ENCODE data around the gene KBTBD12.
"Not testable (repeated sequence)": the region's sequence is repeated elsewhere in the genome, so short reads cannot be mapped to it uniquely, and the experiment has no call there.

The KBTBD12 gene

GRCh38 chr3:127902486-127902885 lies 12.5 kb upstream of the KBTBD12 start:
- in situ Hi-C loops (cut with MboI; ENCODE audit: low sequenced_read_pairs): no loop called here

- in situ Hi-C loops (cut with MboI; ENCODE audit: low sequenced_read_pairs): no loop called here
These were observed 11.2 kb upstream of the KBTBD12 start for GRCh38 chr3:127903611-127904375.

GRCh38 chr3:127905556-127905955 lies 9.5 kb upstream of the KBTBD12 start:
- in situ Hi-C loops (cut with MboI; ENCODE audit: low sequenced_read_pairs): no loop called here

GRCh38 chr3:127906653-127907052 lies 8.4 kb upstream of the KBTBD12 start:
- in situ Hi-C loops (cut with MboI; ENCODE audit: low sequenced_read_pairs): not testable (repeated sequence)

GRCh38 chr3:127908202-127908601 lies 6.8 kb upstream of the KBTBD12 start:
- in situ Hi-C loops (cut with MboI; ENCODE audit: low sequenced_read_pairs): no loop called here

GRCh38 chr3:127908951-127909350 lies 6.1 kb upstream of the KBTBD12 start:
- in situ Hi-C loops (cut with MboI; ENCODE audit: low sequenced_read_pairs): no loop called here

GRCh38 chr3:127909646-127910045 lies 5.4 kb upstream of the KBTBD12 start:
- in situ Hi-C loops (cut with MboI; ENCODE audit: low sequenced_read_pairs): no loop called here

- in situ Hi-C loops (cut with MboI; ENCODE audit: low sequenced_read_pairs): no loop called here
These were observed 3.6 kb upstream of the KBTBD12 start for GRCh38 chr3:127911421-127911931.

- in situ Hi-C loops (cut with MboI; ENCODE audit: low sequenced_read_pairs): not testable (repeated sequence)
These were observed 1.2 kb upstream of the KBTBD12 start for GRCh38 chr3:127913841-127914240.

GRCh38 chr3:127914584-127914983 lies 448 bp upstream of the KBTBD12 start:
- in situ Hi-C loops (cut with MboI; ENCODE audit: low sequenced_read_pairs): no loop called here

- in situ Hi-C loops (cut with MboI; ENCODE audit: low sequenced_read_pairs): no loop called here
These were observed 983 bp downstream of the KBTBD12 start for GRCh38 chr3:127915937-127916493.

- in situ Hi-C loops (cut with MboI; ENCODE audit: low sequenced_read_pairs): no loop called here
These were observed 5.7 kb downstream of the KBTBD12 start for GRCh38 chr3:127920738-127921137.

- in situ Hi-C loops (cut with MboI; ENCODE audit: low sequenced_read_pairs): no loop called here
These were observed 8.6 kb downstream of the KBTBD12 start for GRCh38 chr3:127923611-127924010.

GRCh38 chr3:127925384-127925783 lies 10.4 kb downstream of the KBTBD12 start:
- in situ Hi-C loops (cut with MboI; ENCODE audit: low sequenced_read_pairs): no loop called here

GRCh38 chr3:127927829-127928604 lies 13.0 kb downstream of the KBTBD12 start:
- in situ Hi-C loops (cut with MboI; ENCODE audit: low sequenced_read_pairs): no loop called here

GRCh38 chr3:127929818-127930413 lies 14.9 kb downstream of the KBTBD12 start:
- in situ Hi-C loops (cut with MboI; ENCODE audit: low sequenced_read_pairs): no loop called here

GRCh38 chr3:127933396-127933795 lies 18.4 kb downstream of the KBTBD12 start:
- in situ Hi-C loops (cut with MboI; ENCODE audit: low sequenced_read_pairs): no loop called here

GRCh38 chr3:127938800-127939199 lies 23.8 kb downstream of the KBTBD12 start:
- in situ Hi-C loops (cut with MboI; ENCODE audit: low sequenced_read_pairs): no loop called here

- in situ Hi-C loops (cut with MboI; ENCODE audit: low sequenced_read_pairs): no loop called here
These were observed 25.1 kb downstream of the KBTBD12 start for GRCh38 chr3:127940116-127940515.

- in situ Hi-C loops (cut with MboI; ENCODE audit: low sequenced_read_pairs): no loop called here
These were observed 27.6 kb downstream of the KBTBD12 start for GRCh38 chr3:127942613-127943012.

GRCh38 chr3:127948211-127948610 lies 33.2 kb downstream of the KBTBD12 start:
- in situ Hi-C loops (cut with MboI; ENCODE audit: low sequenced_read_pairs): no loop called here

All from HL-60/S4 (cell line).